Trophoblast cell (in vitro differentiated cells and primary cell): ENCODE measurements around the gene METTL9.

Experiments used
- DNase-seq, 2 donors: peaks; one replicate each; pipeline ENCODE4 v3.0.0-alpha.2; 2016
- H2AFZ ChIP-seq: 2 replicates; pipeline ENCODE4 v1.6.1; 2013; ENCODE audit warnings: low read length, moderate library complexity, mild to moderate bottlenecking; ENCODE audit not compliant: insufficient read depth, poor library complexity
- H2AK5ac ChIP-seq: 2 replicates; pipeline ENCODE4 v1.6.1; 2013; ENCODE audit warnings: mild to moderate bottlenecking, low read length
- H2BK120ac ChIP-seq: 2 replicates; pipeline ENCODE4 v1.6.1; 2013; ENCODE audit warnings: low read length, mild to moderate bottlenecking, moderate library complexity; ENCODE audit not compliant: insufficient read depth, poor library complexity
- H2BK12ac ChIP-seq: 2 replicates; pipeline ENCODE4 v1.6.1; 2013; ENCODE audit warnings: mild to moderate bottlenecking, low read length, moderate library complexity
- H2BK5ac ChIP-seq: 2 replicates; pipeline ENCODE4 v1.6.1; 2013; ENCODE audit warnings: low read length, low read depth, moderate library complexity, mild to moderate bottlenecking; ENCODE audit not compliant: poor library complexity
- H3K14ac ChIP-seq: 2 replicates; pipeline ENCODE4 v1.6.1; 2013; ENCODE audit warnings: mild to moderate bottlenecking, low read length
- H3K18ac ChIP-seq: 2 replicates; pipeline ENCODE4 v1.6.1; 2013; ENCODE audit warnings: mild to moderate bottlenecking, low read length
- H3K23ac ChIP-seq: 2 replicates; pipeline ENCODE4 v1.6.1; 2013; ENCODE audit warnings: low read length
- H3K27ac ChIP-seq: 2 replicates; pipeline ENCODE4 v1.5.1; 2013; ENCODE audit warnings: low read depth, mild to moderate bottlenecking, inconsistent platforms, low read length, moderate library complexity
- H3K27me3 ChIP-seq: 2 replicates; pipeline ENCODE4 v1.6.1; 2013; ENCODE audit warnings: inconsistent platforms, mild to moderate bottlenecking, low read length, moderate library complexity; ENCODE audit not compliant: insufficient read depth
- H3K36me3 ChIP-seq, 2 experiments: 1 replicate in 1 of 2; 2 replicates in 1 of 2; pipeline ENCODE4 v1.6.1; 2013; ENCODE audit warnings: low read length in 2 of 2, mild to moderate bottlenecking in 2 of 2, moderate library complexity in 1 of 2; ENCODE audit not compliant: insufficient read depth in 2 of 2, control insufficient read depth in 1 of 2
- H3K4ac ChIP-seq: 2 replicates; pipeline ENCODE4 v1.6.1; 2013; ENCODE audit warnings: low read depth, mild to moderate bottlenecking, low read length, moderate library complexity
- H3K4me1 ChIP-seq, 2 experiments: 1 replicate in 1 of 2; 2 replicates in 1 of 2; pipeline ENCODE4 v1.6.1; 2013; ENCODE audit warnings: low read length in 2 of 2, mild to moderate bottlenecking in 2 of 2, moderate library complexity in 1 of 2; ENCODE audit not compliant: insufficient read depth in 2 of 2, control insufficient read depth in 1 of 2
- H3K4me2 ChIP-seq: 2 replicates; pipeline ENCODE4 v1.6.1; 2013; ENCODE audit warnings: inconsistent platforms, mild to moderate bottlenecking, low read length, moderate library complexity
- H3K4me3 ChIP-seq: 2 replicates; pipeline ENCODE4 v1.5.1; 2013; ENCODE audit warnings: mild to moderate bottlenecking, low read depth, low read length, inconsistent platforms
- H3K79me1 ChIP-seq: one replicate; pipeline ENCODE4 v1.6.1; 2013; ENCODE audit warnings: low read length
- H3K79me2 ChIP-seq: 2 replicates; pipeline ENCODE4 v1.6.1; 2013; ENCODE audit warnings: low read length, mild to moderate bottlenecking; ENCODE audit not compliant: control insufficient read depth, insufficient read depth, poor library complexity
- H3K9ac ChIP-seq: 2 replicates; pipeline ENCODE4 v1.6.1; 2013; ENCODE audit warnings: mild to moderate bottlenecking, low read length
- H3K9me3 ChIP-seq: 2 replicates; pipeline ENCODE4 v1.6.1; 2013; ENCODE audit warnings: low read depth, mild to moderate bottlenecking, control low read depth, inconsistent platforms, low read length; ENCODE audit not compliant: insufficient read depth
- H4K12ac ChIP-seq: 2 replicates; pipeline ENCODE4 v1.6.1; 2013; ENCODE audit warnings: low read depth, mild to moderate bottlenecking, low read length, moderate library complexity
- H4K8ac ChIP-seq: 2 replicates; pipeline ENCODE4 v1.6.1; 2013; ENCODE audit warnings: low read depth, mild to moderate bottlenecking, low read length, moderate library complexity
- H4K91ac ChIP-seq: one replicate; pipeline ENCODE4 v1.6.1; 2013; ENCODE audit warnings: low read depth, mild to moderate bottlenecking, low read length, moderate library complexity
- WGBS: extraction: QIAGEN DNeasy Blood & Tissue Kit; methylation state at CpG from one replicate; pipeline ENCODE4 v1.1.7; 2013; ENCODE audit warnings: missing lambda C conversion rate; ENCODE audit not compliant: insufficient read length, insufficient coverage; ENCODE audit errors: extremely low coverage; 5-methylcytosine and 5-hydroxymethylcytosine counted together

METTL9 gene

DNA sequence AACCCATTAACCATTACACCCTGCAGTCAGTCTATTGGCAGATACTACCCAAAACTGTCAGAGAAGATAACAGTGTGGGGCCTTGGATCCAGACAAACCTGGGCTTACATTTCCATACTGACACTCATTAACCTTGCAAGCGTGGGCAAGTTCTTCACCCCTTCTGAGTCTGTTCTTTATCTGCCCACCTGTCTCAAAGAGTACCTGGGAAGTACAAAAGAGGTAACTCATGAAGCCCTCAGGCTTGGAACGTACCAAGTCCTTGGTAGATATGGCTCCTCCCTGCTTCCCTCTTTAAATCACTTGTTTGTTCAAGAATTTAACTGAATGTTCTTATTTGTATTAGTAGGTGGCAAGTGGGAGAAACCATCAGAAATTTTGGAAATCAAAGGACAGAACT lies 55.5 kb downstream of the METTL9 start:
- Histone ChIP-seq H2AK5ac (no peak overlapping the region), H3K18ac (no peak overlapping the region), H4K8ac (no peak overlapping the region), H2BK12ac (no peak overlapping the region), H4K91ac (no peak overlapping the region), H3K27me3 (no peaks in the 10 kb centered on the region), H3K4ac (no peak overlapping the region), H3K4me1 (no peaks in the 10 kb centered on the region), H3K9ac (no peak overlapping the region), H2AFZ (no peak overlapping the region), H3K79me1 (no peaks in the 10 kb centered on the region), H3K4me3 (no peak overlapping the region), H3K36me3 (peaks cover 0 to 2% of the 10 kb centered on the region in 2 experiments), H3K79me2 (no peaks in the 10 kb centered on the region), H3K9me3 (no peaks in the 10 kb centered on the region), H3K23ac (peak overlapping the region; percentile 61), H3K14ac (no peak overlapping the region), H4K12ac (no peak overlapping the region), H3K4me2 (no peak overlapping the region), H2BK5ac (no peak overlapping the region), H2BK120ac (no peak overlapping the region), H3K27ac (no peak overlapping the region)
- WGBS = no CpG with 5 or more reads among the region's 2 CpGs
- DNase-seq = no peak

DNA sequence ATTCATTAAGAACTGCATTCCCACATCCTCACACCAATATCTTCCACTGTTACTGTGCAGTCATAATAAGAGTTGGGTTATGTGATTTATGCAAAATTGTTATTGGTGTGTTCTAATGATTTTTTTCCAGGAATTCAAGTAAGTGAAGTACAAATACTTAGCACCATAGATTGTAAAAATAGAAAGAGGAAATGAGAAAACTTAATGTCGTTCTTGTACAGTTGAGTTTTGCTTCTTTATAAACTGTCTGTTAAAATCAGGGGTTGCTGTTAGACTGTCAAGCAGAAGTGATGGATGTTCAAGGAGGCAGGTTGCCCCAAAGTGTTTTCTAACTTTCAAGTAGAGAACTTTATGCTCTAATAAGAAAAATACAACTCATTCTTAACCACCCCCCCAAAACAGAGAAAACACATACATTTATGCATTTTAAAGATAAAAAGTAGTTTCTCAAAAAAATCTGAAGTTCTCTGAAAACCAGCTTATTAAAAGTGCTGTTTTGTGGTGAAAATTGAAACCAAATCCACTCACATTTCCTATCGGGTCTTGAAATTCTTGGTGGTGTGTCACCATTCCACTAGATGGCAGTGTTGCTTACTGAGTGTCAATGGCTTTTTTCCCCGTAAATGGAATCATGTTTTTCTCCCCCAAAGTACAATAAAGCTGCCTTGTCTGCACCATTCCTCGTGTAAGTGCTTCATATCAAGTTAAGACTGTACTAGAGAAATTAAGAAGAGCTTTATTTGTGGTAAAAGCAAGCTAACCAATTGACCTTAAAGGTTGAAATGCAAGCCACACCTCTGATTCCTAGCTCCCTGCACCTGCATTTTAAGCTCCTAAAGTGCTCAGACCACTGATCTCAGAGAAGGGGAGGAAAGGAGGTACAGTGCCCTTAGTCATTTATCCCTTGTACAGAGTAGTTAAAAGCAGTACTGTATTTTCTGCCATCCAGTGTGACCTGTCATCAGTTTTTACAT lies 57.7 kb downstream of the METTL9 start:
- no peaks in the 10 kb centered on the region for H3K79me1 ChIP-seq
- H4K91ac ChIP-seq = no peak overlapping the region
- no peak overlapping the region for H2BK12ac ChIP-seq
- no peaks in the 10 kb centered on the region for H3K4me1 ChIP-seq
- no peaks in the 10 kb centered on the region for H3K9me3 ChIP-seq
- H3K27ac ChIP-seq = no peak overlapping the region
- H2BK5ac ChIP-seq = no peak overlapping the region
- H3K79me2 ChIP-seq = no peaks in the 10 kb centered on the region
- no peak overlapping the region for H3K14ac ChIP-seq
- no peak overlapping the region for H3K18ac ChIP-seq
- H3K36me3 ChIP-seq = peaks cover 0 to 2% of the 10 kb centered on the region in 2 experiments
- H3K4me2 ChIP-seq = no peak overlapping the region
- H3K9ac ChIP-seq = no peak overlapping the region
- no peak overlapping the region for H2AK5ac ChIP-seq
- H4K12ac ChIP-seq = no peak overlapping the region
- no peak overlapping the region for H4K8ac ChIP-seq
- no CpG with 5 or more reads among the region's 4 CpGs for WGBS
- peak in 1 of 2 donors; percentile 69 for DNase-seq
- no peak overlapping the region for H2AFZ ChIP-seq
- H3K4ac ChIP-seq = no peak overlapping the region
- no peaks in the 10 kb centered on the region for H3K27me3 ChIP-seq
- no peak overlapping the region for H2BK120ac ChIP-seq
- no peak overlapping the region for H3K23ac ChIP-seq
- no peak overlapping the region for H3K4me3 ChIP-seq

DNA sequence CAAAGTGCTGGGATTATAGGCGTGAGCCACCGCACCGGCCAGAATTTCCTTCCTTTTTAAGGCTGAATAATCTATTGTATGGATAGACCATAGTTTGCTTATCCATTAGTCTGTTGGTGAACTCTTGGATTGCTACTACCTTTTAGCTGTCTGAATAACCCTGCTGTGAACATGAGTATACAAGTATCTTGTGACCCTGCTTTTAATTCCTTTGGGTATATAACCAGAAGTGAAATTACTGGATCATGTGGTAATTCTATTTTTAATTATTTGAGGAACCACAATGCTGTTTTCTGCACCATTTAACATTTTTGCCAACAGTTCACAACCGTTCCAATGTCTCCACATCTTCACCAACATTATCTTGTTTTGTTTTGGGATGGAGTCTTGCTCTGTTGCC lies 59.7 kb downstream of the METTL9 start:
- Histone ChIP-seq H2BK120ac (no peak overlapping the region), H3K4me1 (no peaks in the 10 kb centered on the region)
- WGBS = no CpG with 5 or more reads among the region's 4 CpGs

DNA sequence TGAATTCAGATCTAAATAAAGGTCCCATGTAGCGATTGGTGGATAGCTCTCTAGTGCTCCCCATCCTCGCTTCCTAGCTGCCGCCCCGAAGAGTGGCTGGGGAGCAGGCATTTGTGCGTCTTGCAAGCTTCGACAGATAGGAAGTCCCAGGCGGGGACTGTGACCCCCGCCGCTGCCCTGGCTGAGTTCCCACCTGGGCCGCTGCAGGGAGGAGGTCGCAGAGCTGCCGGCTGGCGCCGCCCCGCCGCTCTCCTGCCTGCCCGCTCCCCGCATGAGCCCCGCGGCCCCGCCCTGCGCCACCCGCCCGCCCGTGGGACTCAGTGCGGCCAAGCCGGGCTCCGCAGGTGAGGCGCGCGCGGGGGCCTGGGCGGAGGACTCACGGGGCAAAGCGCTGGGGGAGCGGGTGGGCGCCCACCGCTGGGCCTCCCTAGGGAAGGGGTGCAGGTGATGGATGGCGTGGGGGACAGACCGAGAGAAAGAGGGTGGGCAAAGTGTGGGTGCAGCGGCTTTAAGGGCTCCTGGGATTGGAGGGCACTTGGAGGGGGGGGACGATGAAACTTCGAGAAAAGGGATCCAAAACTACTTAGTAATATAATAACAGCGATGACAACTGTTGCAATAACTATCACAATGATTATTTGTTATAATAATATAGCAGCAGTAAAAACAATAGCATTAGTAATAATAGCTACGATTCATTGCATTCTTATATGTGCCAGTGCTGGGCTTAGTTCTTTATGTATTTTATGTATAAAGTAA lies 64.7 kb downstream of the METTL9 start, which contains the start of gene OTOA:
Gene OTOA, plus strand, starts transcription at position 80 of the 759 bp plus-strand sequence. CDS start 14,547 bp downstream, outside the sequence.
- Histone ChIP-seq H4K8ac (no peak within 1 kb of the TSS), H2AK5ac (no peak within 1 kb of the TSS), H3K79me2 (no peaks in the 10 kb centered on the region), H2BK120ac (no peak within 1 kb of the TSS), H2AFZ (no peak within 1 kb of the TSS), H3K4me2 (peak within 1 kb of the TSS; percentile 26), H2BK5ac (no peak within 1 kb of the TSS), H4K12ac (no peak within 1 kb of the TSS), H4K91ac (no peak within 1 kb of the TSS), H3K9ac (no peak within 1 kb of the TSS), H3K4me3 (no peak within 1 kb of the TSS), H3K79me1 (no peaks in the 10 kb centered on the region), H3K14ac (no peak within 1 kb of the TSS), H3K27ac (no peak within 1 kb of the TSS), H3K18ac (no peak within 1 kb of the TSS), H2BK12ac (no peak within 1 kb of the TSS), H3K27me3 (peaks cover 8% of the 10 kb centered on the region), H3K4me1 (peaks cover 5 to 8% of the 10 kb centered on the region in 2 experiments), H3K36me3 (no peaks in the 10 kb centered on the region), H3K4ac (no peak within 1 kb of the TSS), H3K9me3 (no peaks in the 10 kb centered on the region), H3K23ac (no peak within 1 kb of the TSS)
- no CpG with 5 or more reads among the region's 45 CpGs for WGBS
- DNase-seq = no peak

More for the DNA sequence above, 59.7 kb downstream of the METTL9 start:
- no peak overlapping the region for H4K8ac ChIP-seq
- H2AK5ac ChIP-seq = no peak overlapping the region
- peaks cover 0 to 2% of the 10 kb centered on the region in 2 experiments for H3K36me3 ChIP-seq
- no peak overlapping the region for H3K14ac ChIP-seq
- no peak overlapping the region for H2AFZ ChIP-seq
- no peak for DNase-seq
- H3K18ac ChIP-seq = no peak overlapping the region
- H3K27me3 ChIP-seq = peaks cover 7% of the 10 kb centered on the region
- H3K79me2 ChIP-seq = no peaks in the 10 kb centered on the region
- H4K12ac ChIP-seq = no peak overlapping the region
- H4K91ac ChIP-seq = no peak overlapping the region
- H3K23ac ChIP-seq = no peak overlapping the region
- H3K9me3 ChIP-seq = no peaks in the 10 kb centered on the region
- no peaks in the 10 kb centered on the region for H3K79me1 ChIP-seq
- no peak overlapping the region for H3K27ac ChIP-seq
- H2BK5ac ChIP-seq = no peak overlapping the region
- no peak overlapping the region for H2BK12ac ChIP-seq
- H3K9ac ChIP-seq = no peak overlapping the region
- no peak overlapping the region for H3K4me2 ChIP-seq
- no peak overlapping the region for H3K4me3 ChIP-seq
- no peak overlapping the region for H3K4ac ChIP-seq
